ENCODE data around the gene PRRX1.

The PRRX1 gene

DNA sequence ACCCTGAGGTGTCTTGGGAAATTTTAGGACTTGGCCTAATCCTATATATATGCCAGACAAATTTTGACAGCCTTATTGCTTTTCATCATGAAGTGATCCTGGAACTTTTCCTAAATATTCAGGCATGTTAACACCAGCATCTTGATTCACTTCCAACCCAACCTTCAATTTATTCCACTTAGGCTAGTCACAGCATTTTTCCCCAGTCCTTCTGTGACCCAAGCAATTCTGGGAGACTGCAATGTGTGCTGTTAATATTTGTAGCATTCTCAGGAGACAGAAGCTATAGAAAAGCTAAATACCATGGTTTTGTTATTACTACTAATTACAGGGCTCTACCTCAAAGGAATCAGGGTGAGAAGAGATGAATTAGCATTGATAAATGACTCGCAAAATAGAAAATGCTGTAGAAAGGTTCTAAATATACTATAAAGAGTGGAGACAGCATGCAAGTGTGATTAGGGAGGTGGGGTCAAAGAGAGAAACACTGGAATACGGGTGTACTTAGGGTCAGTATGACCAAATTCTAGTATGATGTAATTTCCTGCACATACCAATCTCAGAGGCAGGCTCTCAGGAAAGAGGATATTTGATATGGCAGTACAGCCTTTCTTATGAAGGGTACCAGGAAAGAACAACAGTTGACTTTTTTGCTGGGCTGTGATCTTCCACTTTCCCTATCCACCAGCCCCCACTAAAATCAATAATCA lies 29.1 kb downstream of the PRRX1 start:
- DNase-seq: no peak

DNA sequence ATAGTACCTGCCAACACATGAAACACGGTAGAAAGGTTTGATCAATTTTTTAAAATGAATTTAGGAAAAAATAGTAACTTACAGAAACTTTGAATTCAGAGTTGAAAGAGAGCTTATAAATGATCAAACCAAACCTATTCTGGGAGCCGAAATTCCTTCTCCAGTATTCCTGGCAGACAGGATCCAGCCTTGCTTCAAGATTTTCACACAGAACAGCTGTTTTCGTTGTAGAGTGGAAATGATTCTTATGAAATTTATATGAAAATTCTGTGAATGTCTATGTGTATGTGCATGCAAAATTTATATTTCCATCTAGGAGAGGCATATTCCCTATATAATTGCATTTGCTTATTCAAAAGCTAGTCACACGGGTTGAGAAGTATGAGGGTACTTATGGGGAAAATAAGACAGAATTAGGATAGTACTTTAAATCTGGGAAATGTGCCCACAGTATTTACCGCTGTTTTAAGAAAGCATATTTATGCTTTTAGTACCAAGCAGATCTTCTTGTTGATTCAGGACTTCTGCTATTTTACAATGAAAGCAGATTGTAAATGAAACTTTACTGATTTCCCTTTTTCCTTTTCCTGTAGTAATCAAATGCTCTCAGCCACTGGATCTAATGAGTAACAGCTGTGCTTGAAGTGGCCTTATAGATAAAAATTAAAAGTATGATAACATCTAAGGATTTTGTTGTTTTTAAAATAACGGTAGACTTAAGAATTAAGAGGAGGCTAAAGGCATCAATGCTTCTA lies 30.4 kb downstream of the PRRX1 start:
- no peak for DNase-seq

DNA sequence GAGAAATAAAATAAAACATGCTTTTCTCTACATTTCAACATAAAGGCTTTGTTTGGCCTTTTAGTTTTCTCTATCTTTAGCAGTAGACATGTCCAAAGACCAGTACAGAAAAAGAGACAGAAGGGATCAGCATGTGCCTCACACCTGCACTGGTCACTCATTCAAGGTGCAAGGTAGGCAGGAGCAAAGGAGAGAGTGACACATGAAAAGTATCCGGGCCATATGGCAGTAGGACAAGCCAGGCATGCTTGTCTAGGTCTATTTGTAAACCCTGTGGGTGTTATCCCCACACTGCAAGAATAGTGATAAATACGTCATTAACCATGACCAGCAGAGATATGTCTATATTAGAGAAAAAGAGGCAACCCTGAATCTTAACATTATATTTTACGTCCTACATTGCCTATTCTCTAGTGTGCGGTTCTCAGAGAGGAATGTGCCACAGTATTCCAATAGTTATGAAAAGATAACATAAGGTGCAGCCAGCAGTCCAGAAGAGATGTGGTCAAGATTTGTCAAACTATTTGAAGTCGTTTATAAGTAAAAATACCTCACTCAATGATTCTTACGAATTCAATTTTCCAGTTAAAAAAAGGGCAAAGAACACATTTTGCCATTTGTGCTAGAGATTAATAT lies 32.1 kb downstream of the PRRX1 start:
- no peak for DNase-seq

DNA sequence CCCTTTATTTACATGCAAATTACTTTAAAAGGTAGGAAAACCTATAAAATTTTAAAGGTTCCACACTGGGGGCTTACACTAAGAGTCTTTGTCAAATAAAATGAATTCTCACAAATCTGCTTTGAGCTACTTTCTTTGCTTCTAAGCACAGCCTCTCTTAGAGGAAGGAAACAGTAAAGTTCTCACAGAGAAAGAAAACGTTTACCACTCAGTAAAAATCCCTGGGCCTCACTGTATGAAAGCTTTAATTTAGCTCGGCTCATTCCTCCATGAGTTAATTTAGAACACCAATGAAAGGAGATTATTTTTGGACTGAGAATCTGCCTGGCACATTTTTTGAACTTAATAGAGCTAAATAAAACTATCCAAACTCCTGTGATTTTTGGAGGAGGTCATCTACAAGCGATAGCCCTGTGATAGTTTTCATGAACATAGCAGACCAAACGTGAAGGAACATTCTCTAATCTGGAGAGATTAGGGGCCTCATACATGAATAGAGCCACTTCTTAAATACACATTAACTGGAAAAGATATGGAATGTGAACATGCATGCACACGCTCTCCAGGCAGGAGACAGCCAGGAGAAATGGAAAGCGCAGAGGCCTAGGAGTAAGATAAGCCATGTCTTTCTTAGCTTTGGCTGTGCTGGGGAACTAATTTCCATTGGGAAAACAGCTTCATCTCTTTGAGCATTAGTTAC lies 32.8 kb downstream of the PRRX1 start:
- no peak for DNase-seq

DNA sequence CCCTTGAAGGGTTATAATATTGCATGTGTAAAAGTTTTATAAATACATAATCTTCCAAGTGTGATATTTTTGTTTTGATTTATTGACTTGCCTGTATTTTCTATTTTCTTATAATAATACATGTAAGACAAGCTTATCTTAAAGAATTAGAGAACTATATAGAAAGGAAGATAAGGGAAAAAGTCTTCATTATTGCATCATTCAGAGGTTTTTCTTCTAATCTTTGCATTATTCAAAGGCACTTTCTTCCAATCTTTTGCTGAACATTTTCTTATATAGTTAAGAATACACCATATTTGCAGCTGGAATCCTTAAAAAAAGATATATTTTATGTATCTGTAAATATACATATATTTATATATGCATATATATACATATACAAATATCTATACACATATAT lies 33.4 kb downstream of the PRRX1 start:
- DNase-seq: no peak

DNA sequence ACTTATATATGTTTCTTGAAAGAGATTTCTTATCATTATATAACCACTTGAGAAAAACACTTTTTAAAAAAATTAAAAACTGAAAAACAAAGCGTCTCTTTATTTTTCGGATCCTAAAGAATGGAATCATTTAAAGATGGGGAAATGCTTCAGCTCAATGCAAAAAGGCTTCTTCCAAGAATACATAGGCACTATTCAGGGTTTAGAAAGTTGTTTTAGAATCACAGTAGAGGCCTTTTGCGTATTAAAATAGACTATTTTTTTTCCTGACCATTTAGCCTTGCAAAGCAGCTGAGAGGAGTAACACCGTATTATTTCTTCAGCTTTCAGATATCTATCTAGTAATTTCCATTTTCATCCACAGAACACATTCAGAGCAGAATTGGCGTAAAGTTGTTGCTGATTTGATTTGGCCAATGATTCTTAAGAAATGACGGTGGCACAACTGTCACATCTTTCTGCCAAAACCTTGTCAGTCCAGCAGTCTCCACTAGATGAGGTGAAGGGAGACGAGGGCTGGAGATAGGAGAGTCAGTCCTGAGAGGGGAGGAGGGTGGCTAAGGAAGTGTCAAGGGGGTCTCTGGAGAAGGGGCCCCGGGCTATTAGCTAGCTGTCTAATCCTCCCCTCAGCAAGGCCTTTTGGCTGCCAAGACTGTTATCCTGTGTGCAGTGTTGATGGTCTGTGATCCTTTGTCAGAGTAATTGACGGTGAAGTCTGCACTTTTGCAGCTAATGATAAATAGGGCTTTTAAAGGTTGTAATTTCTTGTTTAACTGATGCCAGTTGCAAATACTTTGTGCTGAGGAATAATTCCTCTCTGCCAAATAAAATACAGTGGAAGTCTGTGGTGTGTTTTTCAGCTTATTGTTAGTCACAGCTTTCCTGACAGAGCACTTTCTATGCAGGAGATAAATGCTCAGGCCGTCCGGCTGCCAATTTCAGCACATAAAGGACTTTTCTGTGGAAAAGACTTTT lies 34.7 kb downstream of the PRRX1 start:
- no peak for DNase-seq

DNA sequence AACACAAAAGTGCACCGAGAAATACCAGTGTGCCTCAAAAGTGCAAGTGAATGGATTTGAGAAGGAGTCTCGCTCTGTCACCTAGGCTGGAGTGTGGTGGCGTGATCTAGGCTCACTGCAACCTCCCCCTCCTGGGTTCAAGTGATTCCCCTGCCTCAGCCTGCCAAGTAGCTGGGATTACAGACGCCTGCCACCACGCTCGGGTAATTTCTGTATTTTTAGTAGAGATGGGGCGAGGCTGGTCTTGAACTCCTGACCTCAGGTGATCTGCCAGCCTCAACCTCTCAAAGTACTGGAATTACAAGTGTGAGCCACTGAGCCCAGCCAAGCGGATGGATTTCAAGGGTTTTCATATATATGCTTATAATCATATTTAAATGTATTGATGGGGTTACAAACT lies 35.8 kb downstream of the PRRX1 start:
- DNase-seq: no peak

DNA sequence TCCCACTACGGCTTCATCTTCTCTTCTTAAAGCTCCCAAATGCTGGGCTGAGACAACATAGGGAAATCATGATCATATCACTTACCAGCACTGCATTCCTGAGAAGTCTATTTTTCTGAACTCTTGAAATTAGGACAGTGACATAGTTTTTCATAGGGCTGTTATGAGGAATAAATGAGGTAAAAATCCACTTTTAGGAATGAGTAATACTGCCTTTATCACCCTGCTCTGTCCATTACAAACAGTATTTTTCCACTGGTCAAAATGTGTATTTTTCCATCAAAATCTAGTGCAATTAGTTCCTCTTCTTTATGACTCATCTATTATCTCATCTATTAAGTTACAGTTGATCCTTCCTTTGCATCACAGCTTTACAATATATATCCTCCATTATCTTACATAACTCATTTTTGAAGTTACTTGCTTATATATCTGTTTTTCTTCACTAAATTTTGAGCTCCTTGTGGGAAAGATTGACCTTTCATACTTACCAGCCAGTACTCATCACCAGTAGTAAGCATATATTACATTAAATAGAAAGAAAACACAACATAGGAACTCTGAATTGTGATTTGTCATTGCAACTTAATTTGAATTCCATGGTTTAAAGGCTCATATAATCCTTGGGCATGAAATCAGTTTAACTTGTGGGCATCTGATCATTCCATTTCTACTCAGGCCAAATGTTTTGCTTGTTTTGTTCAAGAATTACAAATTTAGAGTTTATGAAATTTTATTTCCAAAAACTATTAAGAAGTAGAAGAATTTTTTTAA lies 37.1 kb downstream of the PRRX1 start:
- no peak for DNase-seq

DNA sequence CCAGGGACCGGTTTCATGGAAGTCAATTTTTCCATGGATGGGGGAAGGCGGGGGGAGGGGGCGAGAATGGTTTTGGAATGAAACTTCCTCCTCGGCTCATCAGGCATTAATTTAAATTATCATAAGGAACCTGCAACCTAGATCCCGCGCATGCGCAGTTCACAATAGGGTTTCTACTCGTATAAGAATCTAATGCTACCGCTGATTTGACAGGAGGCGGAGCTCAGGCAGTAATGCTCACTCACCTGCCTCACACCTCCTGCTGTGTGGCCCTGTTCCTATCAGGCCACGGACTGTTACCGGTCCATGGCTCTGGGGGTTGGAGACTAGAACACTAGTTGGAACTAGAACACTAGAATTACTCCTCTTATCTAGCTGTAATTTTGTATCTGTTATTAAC lies 38.0 kb downstream of the PRRX1 start:
- no peak for DNase-seq

DNA sequence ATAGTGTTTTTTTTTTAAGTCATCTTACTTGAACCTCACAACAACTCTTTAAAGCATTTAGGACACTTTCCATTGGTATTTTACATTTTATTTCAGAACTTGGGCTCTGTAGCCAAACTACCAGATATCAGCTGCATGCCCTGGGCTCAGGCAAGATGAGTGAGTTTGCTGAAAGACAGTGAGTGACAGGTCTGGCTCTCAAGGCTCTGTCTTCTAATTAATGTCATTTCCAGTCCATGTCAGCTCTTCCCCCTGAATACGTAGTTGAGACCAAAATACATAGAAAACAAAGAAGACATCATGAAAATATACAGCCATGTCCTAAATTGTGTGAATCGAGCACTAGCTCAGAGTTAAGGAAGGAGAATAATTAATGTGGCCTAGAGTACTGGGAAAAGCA lies 39.7 kb downstream of the PRRX1 start:
- DNase-seq: no peak

DNA sequence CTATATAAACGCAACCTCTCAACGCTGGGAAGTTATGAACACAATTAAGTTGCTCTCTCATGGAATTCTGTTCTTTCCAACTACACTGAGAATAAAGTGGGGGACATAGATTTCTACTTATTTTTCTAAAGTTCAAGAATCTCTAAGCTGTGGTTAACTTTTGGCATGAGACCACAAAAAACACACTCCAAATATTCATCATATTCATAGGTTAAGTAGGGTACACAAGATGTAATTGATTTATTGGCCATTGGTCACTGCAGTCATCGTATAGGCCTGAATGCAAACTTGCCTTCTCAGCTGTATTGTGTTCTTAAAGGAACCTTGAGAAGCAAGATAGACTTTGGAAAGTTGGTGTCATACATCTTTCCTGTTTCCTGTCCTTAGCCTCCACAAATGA lies 40.3 kb downstream of the PRRX1 start:
- DNase-seq: no peak

DNA sequence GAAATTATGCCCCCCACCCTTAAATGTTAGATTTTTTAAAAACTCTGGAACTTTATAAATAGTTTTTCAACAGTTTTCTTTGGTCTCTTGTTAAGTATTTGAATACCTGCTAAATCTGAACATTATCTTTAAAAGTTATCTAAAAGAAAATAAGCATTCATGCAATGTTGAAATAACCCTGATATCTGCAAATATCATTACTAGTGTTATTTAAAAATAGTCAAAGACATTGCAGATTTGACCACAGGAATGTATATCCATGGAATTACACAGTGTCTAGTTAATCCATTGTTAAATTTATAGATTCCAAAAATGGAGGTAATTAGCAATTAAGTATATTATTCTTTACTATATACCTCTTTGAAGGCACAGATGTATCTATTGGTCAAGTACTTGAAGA lies 42.0 kb downstream of the PRRX1 start:
- no peak for DNase-seq

DNA sequence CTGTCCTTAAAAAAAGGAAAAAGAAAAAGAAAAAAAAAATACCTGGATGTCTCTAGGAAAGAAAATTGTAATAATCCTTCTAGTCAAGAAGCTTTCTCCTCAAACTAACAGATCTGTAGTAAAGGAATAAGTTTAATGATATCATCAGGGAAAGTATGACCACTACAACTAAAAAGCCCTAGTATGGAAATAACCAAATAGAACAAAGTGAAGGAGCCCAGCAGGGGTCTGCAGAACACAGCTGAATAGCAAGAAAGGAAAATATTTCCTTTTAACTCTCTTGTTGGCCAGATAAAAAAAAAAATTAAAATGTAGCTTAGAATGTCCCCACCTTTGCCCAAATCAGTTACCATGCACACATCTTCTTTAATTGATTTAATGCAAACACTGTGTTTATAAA lies 43.2 kb downstream of the PRRX1 start:
- no peak for DNase-seq

DNA sequence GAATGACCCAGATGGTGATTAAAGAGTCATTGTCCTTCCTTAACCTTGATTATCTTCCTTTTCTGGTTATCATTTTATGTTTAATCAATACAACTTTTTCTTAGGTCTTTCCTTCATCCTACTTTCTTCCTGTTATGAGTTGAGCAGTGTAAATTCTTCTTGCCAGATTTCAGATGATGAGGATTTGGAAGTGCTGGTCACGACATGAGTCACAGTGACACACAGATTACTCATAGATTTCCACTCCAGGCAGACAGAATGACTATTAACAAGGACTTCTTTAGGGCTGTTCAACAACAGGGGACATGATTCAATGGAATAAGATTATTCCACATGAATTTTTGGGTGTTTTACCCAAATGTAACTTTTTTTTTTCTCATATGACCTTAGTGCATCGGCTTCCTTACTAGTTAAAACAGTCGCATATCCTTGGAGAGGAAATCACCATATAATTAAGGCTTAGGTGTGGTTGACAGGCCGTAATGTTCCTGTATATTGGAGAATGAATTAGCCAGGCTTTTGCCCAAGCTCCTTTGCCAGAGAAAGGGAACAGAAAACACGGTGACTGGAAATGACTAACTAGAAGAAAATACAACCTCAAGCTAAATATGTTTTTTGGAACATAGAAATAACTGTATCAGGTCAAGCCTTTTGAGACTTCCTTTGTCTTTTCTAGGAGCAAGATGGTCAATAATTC lies 44.2 kb downstream of the PRRX1 start:
- DNase-seq: no peak

DNA sequence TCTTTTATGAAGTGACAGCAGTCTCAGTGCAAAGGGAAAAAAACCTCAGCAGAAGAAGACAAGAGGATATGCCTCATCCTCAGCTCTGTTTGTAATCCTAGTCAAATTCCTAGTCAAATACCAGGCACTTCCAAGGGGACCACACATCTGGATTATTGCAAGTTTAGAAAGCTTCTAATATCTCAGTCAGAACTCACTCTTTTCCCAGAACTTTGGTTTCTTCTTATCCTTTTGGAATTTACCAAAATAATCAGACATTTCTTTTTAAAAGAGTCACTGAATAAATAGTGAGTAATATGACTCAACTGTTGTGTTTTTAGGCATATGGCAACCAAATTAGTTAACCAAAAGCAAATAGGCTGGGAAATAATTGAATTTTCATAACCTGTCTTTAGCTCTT lies 47.8 kb downstream of the PRRX1 start:
- no peak for DNase-seq

DNA sequence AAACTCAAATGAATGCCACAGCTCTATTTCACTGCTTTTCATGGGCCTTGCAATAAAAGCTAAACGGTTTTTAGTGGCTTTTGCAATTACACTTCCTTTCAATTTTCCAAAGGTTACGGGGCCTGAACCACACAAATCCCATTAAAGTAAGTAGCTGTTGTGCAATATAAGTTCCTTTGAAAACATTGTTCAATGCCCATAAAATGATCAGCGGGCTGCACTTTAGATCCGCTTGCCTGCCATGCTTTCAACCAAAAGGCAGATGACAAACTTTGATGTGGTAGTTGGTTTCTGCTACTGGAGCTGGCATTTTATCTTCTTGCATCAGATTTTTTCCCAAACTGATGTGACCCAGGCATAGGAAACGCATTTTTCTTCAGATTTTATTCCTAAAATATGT lies 50.2 kb downstream of the PRRX1 start:
- no peak for DNase-seq

DNA sequence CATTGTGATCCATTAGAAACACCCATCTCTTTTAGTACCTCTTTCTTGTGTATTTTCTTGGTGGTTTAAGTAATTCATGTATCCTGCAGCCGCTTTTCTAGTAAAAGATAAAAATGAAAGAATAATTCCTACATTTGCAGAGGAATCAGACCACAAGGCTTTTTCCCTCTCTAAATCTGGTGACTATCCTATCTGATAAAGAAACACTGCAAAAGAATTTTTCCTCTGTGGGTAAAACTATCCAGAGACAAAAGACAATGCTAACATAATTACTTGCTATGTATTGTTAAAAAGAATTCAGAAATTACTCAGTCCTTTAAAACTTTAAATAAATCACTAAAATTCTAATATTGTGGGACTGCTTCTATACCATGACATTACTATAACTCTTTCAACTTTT lies 51.0 kb downstream of the PRRX1 start:
- DNase-seq: no peak

DNA sequence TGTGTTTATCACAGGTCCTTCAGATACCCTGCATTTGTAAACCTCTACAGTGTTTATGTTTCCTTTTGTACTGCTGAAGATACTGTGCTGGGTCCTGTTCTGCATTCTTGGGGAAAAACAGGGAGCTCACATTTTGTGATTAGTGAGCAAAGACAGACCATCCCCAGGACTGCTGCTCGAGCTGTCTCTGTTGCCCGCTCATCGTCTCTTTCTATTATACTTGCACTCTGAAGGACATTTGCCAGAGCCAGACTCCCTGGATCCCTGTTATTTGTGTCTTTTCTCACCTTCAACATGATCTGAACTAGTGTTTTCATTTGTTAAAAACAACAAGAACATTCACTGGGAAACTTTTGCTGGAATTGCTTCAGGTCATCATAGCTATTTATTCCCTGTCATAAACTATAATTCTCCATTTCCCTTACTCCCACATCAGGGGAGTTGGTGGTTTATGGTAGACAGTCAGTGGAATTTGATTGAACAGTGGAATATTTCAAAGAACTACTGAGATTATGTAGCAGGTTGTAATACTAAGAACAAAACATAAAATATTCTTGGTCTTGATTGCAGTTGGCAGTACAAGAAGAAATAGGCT lies 53.0 kb downstream of the PRRX1 start:
- no peak for DNase-seq

DNA sequence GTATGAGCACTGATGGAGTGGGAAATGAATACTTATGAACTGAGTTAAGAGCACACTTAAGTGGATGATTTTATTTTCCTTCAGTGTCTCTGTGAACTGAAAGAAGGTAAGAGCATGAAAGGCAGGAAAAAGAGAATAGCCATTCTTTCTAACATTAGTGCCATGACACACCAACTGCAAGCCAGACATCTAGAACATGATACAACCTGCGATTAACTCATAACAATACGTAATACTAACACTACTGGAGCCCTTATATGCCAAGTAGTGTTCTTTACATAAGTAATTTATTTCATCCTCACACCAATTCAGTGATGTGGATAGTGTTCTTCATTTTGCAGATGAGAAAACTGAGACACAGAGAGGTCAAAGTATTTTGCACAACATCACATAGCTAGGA lies 56.7 kb downstream of the PRRX1 start:
- no peak for DNase-seq

DNA sequence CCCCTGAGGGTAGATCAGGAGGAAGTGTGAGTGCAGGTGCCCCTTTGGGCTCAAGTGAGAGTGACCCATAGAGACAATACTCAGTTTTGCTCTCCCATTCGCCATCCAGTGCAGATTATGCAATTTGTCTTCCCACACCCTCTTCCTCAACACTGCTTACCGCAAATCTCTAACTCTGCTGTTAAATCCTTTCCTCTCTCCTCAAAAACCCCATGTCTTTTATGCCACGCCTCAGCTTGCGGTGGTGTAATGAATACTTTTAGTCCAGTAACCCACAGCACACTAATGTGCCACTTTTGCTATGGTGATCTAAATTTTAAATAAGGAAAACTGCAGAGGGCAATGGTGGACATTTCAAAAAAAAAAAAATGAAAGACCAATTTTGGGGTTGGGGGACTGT lies 57.7 kb downstream of the PRRX1 start:
- no peak for DNase-seq

DNA sequence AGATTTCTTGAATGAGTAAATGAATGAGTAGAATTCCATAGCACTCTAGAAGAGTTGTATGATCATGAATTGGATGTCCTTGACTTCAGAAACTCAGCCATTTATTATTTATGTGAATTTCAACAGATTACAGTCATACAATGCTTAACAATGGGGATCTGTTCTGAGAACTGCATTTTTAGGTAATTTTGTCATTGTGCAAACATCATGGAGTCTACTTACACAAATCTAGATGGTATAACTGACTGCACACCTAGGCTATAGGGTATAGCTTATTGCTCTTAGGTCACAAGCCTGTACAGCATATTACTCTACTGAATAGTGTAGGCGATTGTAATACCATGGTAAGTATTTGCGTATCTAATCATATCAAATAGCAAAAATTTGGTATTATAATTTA lies 59.6 kb downstream of the PRRX1 start:
- DNase-seq: no peak
